Cardiac muscle cell (in vitro differentiated cells and primary cell): Measurements from ENCODE around the gene RPS17. TPM values are rescaled to one million over a fixed set of nuclear protein-coding genes. Genes with fewer than 3 reads are reported as not detected.

Experiments used
- DNase-seq, 2 donors: peaks; one replicate each; pipeline versions ENCODE4 v3.0.0 to v3.0.0-alpha.2; 2010 to 2017; ENCODE audit warnings: low read depth in 1 of 2, low spot score in 1 of 2
- H3K27ac ChIP-seq: fragments of 200-600 bp; sonication (generic); 2 replicates; pipeline ENCODE4 v1.5.1; 2016
- H3K27me3 ChIP-seq: fragments of 200-600 bp; sonication (generic); 2 replicates; pipeline ENCODE4 v1.6.0; 2016; ENCODE audit warnings: control low read depth
- H3K36me3 ChIP-seq: fragments of 200-600 bp; sonication (generic); 2 replicates; pipeline ENCODE4 v1.5.1; 2016; ENCODE audit warnings: control low read depth
- H3K4me1 ChIP-seq: fragments of 200-600 bp; sonication (generic); 2 replicates; pipeline ENCODE4 v1.8.1; 2017; ENCODE audit warnings: low read depth, mild to moderate bottlenecking, mixed run types
- H3K4me3 ChIP-seq: fragments of 200-600 bp; sonication (generic); 2 replicates; pipeline ENCODE4 v1.5.1; 2016; ENCODE audit warnings: mild to moderate bottlenecking
- H3K9me3 ChIP-seq: fragments of 200-600 bp; sonication (generic); 2 replicates; pipeline ENCODE4 v1.5.1; 2017; ENCODE audit warnings: low read depth, mild to moderate bottlenecking, control low read depth
- polyA plus RNA-seq: library from polyadenylated mRNA; unstranded; fragments of >200 nt; fragmentation: Nextera tagmentation; extraction: Ambion mirVana; gene quantifications from 2 replicates; pipeline ENCODE4 v1.2.1, GENCODE V29; 2016
- total RNA-seq: library from RNA; depleted of rRNA; stranded (reverse); fragments of >200 nt; gene quantifications from 2 replicates; pipeline ENCODE4 v1.2.3, GENCODE V29; 2016
- TF ChIP-seq, protein P1 (sequence below): IDR thresholded peaks from 2 replicates; pipeline ENCODE4 v1.5.1; 2012; ENCODE audit warnings: low read depth, mild to moderate bottlenecking, low read length

The RPS17 gene
- total RNA-seq (1,419 and 2,366 TPM in 2 replicates), polyA plus RNA-seq (596 and 663 TPM in 2 replicates)

DNA sequence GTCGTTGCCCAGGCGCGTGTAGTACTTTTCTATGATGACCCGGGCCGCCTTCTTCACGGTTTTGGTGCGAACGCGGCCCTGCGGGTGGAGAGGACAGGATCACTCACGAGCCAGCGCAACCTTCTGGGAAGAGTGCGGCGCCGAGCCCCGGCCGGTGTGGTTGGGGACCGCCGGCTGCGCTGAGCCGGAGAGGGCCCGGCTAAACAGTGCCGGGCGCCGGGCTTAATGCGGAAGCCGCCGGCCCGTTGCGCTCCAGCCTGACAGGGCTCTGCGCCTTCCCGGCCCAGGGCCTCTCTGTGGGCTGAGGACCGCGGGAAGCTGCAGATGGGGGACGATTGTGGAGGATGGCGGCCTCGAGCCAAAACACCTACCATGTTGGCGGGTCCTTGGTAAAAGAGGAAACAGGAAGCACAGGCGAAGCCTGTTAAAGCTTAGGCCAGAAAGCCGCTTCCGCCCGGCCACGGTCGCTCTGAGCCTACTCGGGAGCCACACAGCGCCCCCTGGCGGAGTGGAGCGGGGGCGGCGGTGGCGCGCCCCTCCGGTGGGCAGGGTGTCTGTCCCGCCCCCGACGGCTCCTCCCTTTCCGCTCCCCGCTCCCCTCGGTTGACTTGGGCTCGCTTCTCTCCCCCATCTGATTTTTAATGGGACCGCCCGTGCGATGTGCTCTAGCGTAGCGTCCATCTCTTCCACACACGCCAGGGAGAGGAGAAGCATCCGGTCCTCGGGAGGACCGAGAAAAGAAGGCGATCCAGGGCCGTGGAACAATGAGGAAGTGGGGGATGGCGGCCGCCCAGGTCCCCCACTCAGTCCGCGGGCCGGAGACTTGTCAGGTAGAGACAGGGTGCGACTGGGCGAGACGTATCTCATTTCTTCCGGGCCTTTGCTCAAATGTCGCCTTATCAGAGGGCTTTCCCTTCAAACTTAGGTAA is at the start of gene RPS17:
RPS17 (minus strand) TSS at position 403 of the 929 bp plus-strand sequence; CDS start at position 374, 29 bp downstream.
- TF ChIP-seq, protein P1, sequence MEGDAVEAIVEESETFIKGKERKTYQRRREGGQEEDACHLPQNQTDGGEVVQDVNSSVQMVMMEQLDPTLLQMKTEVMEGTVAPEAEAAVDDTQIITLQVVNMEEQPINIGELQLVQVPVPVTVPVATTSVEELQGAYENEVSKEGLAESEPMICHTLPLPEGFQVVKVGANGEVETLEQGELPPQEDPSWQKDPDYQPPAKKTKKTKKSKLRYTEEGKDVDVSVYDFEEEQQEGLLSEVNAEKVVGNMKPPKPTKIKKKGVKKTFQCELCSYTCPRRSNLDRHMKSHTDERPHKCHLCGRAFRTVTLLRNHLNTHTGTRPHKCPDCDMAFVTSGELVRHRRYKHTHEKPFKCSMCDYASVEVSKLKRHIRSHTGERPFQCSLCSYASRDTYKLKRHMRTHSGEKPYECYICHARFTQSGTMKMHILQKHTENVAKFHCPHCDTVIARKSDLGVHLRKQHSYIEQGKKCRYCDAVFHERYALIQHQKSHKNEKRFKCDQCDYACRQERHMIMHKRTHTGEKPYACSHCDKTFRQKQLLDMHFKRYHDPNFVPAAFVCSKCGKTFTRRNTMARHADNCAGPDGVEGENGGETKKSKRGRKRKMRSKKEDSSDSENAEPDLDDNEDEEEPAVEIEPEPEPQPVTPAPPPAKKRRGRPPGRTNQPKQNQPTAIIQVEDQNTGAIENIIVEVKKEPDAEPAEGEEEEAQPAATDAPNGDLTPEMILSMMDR = peak; percentile 95
- Histone ChIP-seq H3K4me1 (peaks cover 17% of the 10 kb centered on the region), H3K4me3 (peak within 1 kb of the TSS; percentile 92), H3K27ac (peak within 1 kb of the TSS; percentile 75), H3K27me3 (no peaks in the 10 kb centered on the region), H3K36me3 (peaks cover 28% of the 10 kb centered on the region), H3K9me3 (no peaks in the 10 kb centered on the region)
- peak; percentile 96 to 98 for DNase-seq

DNA sequence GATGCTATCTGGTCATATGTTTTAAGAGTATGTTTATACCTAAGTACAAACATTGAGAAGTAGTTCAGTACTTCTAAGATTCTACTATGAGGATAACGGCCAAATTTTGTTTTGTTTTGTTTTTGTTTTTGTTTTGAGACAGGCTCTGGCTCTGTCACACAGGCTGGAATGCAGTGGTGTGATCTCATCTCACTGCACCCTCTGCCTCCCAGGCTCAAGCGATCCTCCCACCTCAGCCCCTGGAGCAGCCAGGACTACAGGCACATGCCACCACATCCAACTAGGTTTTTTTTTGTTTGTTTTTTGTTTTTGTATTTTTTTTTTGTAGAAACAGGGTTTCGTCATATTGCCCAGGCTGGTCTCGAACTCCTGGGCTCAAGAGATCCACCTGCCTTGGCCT is 47.5 kb upstream of the RPS17 start:
- Histone ChIP-seq H3K9me3 (no peaks in the 10 kb centered on the region), H3K27me3 (no peaks in the 10 kb centered on the region), H3K4me3 (no peak overlapping the region), H3K4me1 (no peaks in the 10 kb centered on the region), H3K27ac (no peak overlapping the region), H3K36me3 (no peaks in the 10 kb centered on the region)
- DNase-seq = no peak
- TF ChIP-seq, protein P1 = no peak

DNA sequence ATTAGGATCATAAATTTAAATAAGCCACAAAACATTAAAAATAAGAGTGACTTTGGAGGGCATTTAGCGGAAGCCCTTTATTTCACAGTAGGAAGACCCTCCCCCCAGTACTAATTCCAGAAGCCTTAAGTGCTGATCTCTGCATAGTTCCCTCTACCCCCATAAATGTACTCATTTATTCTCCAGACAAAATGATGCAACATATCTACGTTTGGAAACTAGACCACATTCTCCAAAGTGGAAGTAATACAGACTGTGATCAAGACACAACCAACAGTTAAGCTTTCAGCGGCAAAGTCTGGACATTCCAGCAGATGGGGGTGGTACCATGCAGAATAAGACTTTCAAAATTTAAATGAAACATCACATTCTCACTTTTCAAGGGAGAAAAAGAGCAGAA is 44.8 kb upstream of the RPS17 start:
- no peak overlapping the region for H3K27ac ChIP-seq
- H3K9me3 ChIP-seq = no peaks in the 10 kb centered on the region
- peak; percentile 17 to 70 for DNase-seq

DNA sequence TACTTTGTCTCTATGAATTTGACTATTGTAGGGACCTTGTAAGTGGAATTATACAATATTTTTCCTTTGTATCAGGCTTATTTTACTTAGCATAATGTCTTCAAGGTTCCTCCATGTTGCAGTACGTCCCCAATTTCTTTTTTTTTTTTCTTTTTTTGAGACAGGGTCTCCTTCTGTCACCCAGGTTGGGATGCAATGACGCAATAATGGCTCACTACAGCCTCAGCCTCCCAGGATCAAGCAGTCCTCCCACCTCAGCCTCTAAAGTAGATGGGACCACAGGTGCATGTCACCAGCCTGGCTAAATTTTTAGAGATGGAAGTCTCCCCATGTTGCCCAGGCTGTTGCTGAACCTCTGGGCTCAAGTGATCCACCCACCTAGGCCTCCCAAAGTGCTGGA is 40.5 kb upstream of the RPS17 start:
- DNase-seq = no peak
- Histone ChIP-seq H3K27ac (no peak overlapping the region), H3K4me3 (no peak overlapping the region), H3K4me1 (no peaks in the 10 kb centered on the region), H3K9me3 (no peaks in the 10 kb centered on the region), H3K36me3 (no peaks in the 10 kb centered on the region), H3K27me3 (peaks cover 2% of the 10 kb centered on the region)
- TF ChIP-seq, protein P1 = no peak

More for the DNA sequence above, 44.8 kb upstream of the RPS17 start:
- no peaks in the 10 kb centered on the region for H3K27me3 ChIP-seq
- no peaks in the 10 kb centered on the region for H3K36me3 ChIP-seq
- TF ChIP-seq, protein P1 = peak; percentile 32
- no peak overlapping the region for H3K4me3 ChIP-seq
- H3K4me1 ChIP-seq = no peaks in the 10 kb centered on the region

DNA sequence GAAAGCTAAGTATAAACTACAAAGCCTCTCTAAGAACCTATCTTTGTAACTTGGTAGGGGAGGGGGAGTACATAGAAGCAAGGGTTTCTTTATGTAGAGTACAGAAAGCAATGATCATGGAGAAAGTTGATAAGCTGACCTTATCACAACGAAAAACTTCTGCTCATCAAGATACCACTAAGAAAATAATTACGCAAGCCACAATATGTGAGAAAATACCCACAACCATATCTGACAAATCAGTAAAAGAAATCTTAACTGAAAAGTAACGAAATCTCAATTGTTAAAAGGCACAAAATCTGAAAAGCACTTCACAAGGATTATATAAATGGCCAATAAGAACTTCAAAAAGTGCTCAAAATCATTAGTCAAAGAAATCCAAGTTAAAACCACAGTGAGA is 35.1 kb upstream of the RPS17 start:
- peaks cover 2% of the 10 kb centered on the region for H3K27me3 ChIP-seq
- H3K4me3 ChIP-seq = no peak overlapping the region
- DNase-seq = no peak
- TF ChIP-seq, protein P1 = no peak
- no peaks in the 10 kb centered on the region for H3K36me3 ChIP-seq
- H3K4me1 ChIP-seq = no peaks in the 10 kb centered on the region
- no peak overlapping the region for H3K27ac ChIP-seq
- H3K9me3 ChIP-seq = no peaks in the 10 kb centered on the region
